GM04503 (cell line): ENCODE measurements around the gene PGBD2.
"Not testable (repeated sequence)": the region's sequence is repeated elsewhere in the genome, so short reads cannot be mapped to it uniquely, and the experiment has no call there.

Source experiments
- DNase-seq: peaks from one replicate; pipeline ENCODE4 v3.0.0-alpha.2; 2012; ENCODE audit warnings: low read depth

PGBD2 gene

GRCh38 chr1:248886237-248886895, 19.7 kb upstream of the PGBD2 start:
- DNase-seq: no peak

GRCh38 chr1:248889914-248890243, 16.2 kb upstream of the PGBD2 start:
- not testable (repeated sequence) for DNase-seq

- DNase-seq: no peak
Measured at GRCh38 chr1:248890549-248891498, 15.2 kb upstream of the PGBD2 start.

- DNase-seq: no peak
Measured at GRCh38 chr1:248891758-248892157, 14.3 kb upstream of the PGBD2 start.

- DNase-seq: no peak
Measured at GRCh38 chr1:248892590-248892989, 13.4 kb upstream of the PGBD2 start.

- no peak for DNase-seq
Measured at GRCh38 chr1:248894837-248895236, 11.2 kb upstream of the PGBD2 start.

GRCh38 chr1:248897412-248898337, 8.4 kb upstream of the PGBD2 start:
- DNase-seq: no peak

- no peak for DNase-seq
Measured at GRCh38 chr1:248900637-248901036, 5.4 kb upstream of the PGBD2 start.

GRCh38 chr1:248901578-248901977, 4.5 kb upstream of the PGBD2 start:
- no peak for DNase-seq

- no peak for DNase-seq
Measured at GRCh38 chr1:248904437-248905216, 1.4 kb upstream of the PGBD2 start.

- no peak for DNase-seq
Measured at GRCh38 chr1:248905662-248906008, 400 bp upstream of the PGBD2 start.

GRCh38 chr1:248906753-248907661, 972 bp downstream of the PGBD2 start:
- DNase-seq: peak; percentile 35

GRCh38 chr1:248910761-248911160, 4.7 kb downstream of the PGBD2 start:
- no peak for DNase-seq

- DNase-seq: no peak
Measured at GRCh38 chr1:248913933-248914332, 7.9 kb downstream of the PGBD2 start.

GRCh38 chr1:248914796-248915381, 8.9 kb downstream of the PGBD2 start:
- no peak for DNase-seq

- DNase-seq: no peak
Measured at GRCh38 chr1:248918131-248918530, 12.1 kb downstream of the PGBD2 start.

GRCh38 chr1:248923352-248924338, 17.6 kb downstream of the PGBD2 start:
- no peak for DNase-seq

- DNase-seq: no peak
Measured at GRCh38 chr1:248924696-248925532, 18.9 kb downstream of the PGBD2 start.
